Dendritic cell treated with granulocyte-macrophage colony-stimulating factor and Interleukin-4, amounts not matched to agents 40 ng/mL and 50 ng/mL, for 4 days (primary cell): Measurements from ENCODE around the gene ACAP2.
"Not testable (repeated sequence)": the region's sequence is repeated elsewhere in the genome, so short reads cannot be mapped to it uniquely, and the experiment has no call there.

ENCODE experiments used
- H3K27ac Mint-ChIP-seq: one replicate; pipeline ENCODE4 v1.8.0; 2022; ENCODE audit warnings: mild to moderate bottlenecking, mixed read lengths
- H3K27me3 Mint-ChIP-seq: one replicate; pipeline ENCODE4 v1.8.0; 2022; ENCODE audit warnings: mild to moderate bottlenecking, mixed read lengths
- H3K36me3 Mint-ChIP-seq: one replicate; pipeline ENCODE4 v1.8.0; 2022; ENCODE audit warnings: low read depth, mixed read lengths
- H3K4me1 Mint-ChIP-seq: one replicate; pipeline ENCODE4 v1.8.0; 2022; ENCODE audit warnings: low read depth, mixed read lengths
- H3K4me3 Mint-ChIP-seq: one replicate; pipeline ENCODE4 v1.8.0; 2022; ENCODE audit warnings: mild to moderate bottlenecking, moderate library complexity, mixed read lengths
- H3K9me3 Mint-ChIP-seq: one replicate; pipeline ENCODE4 v1.8.0; 2022; ENCODE audit warnings: mixed read lengths
- intact Hi-C: fragments of 100-400 bp; cut with micrococcal nuclease; formaldehyde crosslinking; loops from one replicate; pipeline ENCODE4 v1.15.0; 2022

Gene ACAP2

GRCh38 chr3:195388380-195388779, 54.4 kb downstream of the ACAP2 start:
- no peak overlapping the region for H3K4me3 Mint-ChIP-seq
- H3K9me3 Mint-ChIP-seq, result no peaks in the 10 kb centered on the region
- peaks cover 27% of the 10 kb centered on the region for H3K4me1 Mint-ChIP-seq
- intact Hi-C loops, result no loop called here
- peaks cover 31% of the 10 kb centered on the region for H3K36me3 Mint-ChIP-seq
- no peaks in the 10 kb centered on the region for H3K27me3 Mint-ChIP-seq
- H3K27ac Mint-ChIP-seq, result no peak overlapping the region

DNA sequence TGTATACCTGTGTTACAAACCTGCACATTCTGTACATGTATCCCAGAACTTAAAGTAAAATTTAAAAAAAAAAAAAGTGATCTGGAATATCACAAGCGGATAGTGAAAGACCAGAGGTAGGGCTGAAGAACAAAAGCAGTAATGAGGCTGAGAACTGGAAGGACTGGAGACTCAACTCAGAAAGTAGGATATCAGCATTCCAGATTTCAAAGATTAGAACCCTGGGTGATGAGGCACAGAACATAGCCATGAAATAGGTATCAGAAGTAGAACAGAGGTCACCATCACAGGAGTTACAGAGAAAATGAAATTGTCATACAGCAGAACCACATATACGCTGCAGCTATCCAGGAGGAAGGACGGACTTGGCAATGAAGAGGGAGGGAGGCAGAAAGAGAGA, 56.1 kb downstream of the ACAP2 start:
- intact Hi-C loops, result no loop called here
- peaks cover 34% of the 10 kb centered on the region for H3K4me1 Mint-ChIP-seq
- H3K27ac Mint-ChIP-seq, result no peak overlapping the region
- no peaks in the 10 kb centered on the region for H3K27me3 Mint-ChIP-seq
- no peak overlapping the region for H3K4me3 Mint-ChIP-seq
- H3K36me3 Mint-ChIP-seq, result peaks cover 44% of the 10 kb centered on the region
- H3K9me3 Mint-ChIP-seq, result no peaks in the 10 kb centered on the region

- H3K27me3 Mint-ChIP-seq, result no peaks in the 10 kb centered on the region
- H3K36me3 Mint-ChIP-seq, result peaks cover 48% of the 10 kb centered on the region
- peaks cover 34% of the 10 kb centered on the region for H3K4me1 Mint-ChIP-seq
- no peak overlapping the region for H3K4me3 Mint-ChIP-seq
- intact Hi-C loops, result no loop called here
- H3K27ac Mint-ChIP-seq, result peak overlapping the region; percentile 48
- no peaks in the 10 kb centered on the region for H3K9me3 Mint-ChIP-seq
Measured at GRCh38 chr3:195385526-195385925, 57.3 kb downstream of the ACAP2 start.

DNA sequence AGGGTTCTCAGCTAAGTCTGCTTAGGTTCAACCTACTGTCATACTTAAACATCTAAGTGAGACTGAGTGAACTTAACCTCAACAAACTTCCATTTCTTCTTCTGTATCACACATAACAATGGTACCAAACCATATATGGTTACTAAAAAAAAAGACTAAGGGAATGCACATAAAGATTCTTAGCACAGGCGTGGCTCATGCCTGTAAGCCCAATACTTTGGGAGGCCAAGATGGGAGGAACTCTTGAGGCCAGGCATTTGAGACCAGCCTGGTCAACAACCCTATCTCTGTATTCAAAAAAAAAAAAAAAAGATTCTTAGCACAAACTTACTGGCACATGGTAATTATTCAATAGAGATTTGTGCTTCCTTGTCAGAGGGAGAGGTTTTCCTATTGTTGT, 57.9 kb downstream of the ACAP2 start:
- Mint-ChIP-seq H3K9me3 (no peaks in the 10 kb centered on the region), H3K36me3 (peaks cover 49% of the 10 kb centered on the region), H3K4me1 (peaks cover 34% of the 10 kb centered on the region), H3K27ac (no peak overlapping the region), H3K27me3 (no peaks in the 10 kb centered on the region), H3K4me3 (no peak overlapping the region)
- intact Hi-C loops, result no loop called here

DNA sequence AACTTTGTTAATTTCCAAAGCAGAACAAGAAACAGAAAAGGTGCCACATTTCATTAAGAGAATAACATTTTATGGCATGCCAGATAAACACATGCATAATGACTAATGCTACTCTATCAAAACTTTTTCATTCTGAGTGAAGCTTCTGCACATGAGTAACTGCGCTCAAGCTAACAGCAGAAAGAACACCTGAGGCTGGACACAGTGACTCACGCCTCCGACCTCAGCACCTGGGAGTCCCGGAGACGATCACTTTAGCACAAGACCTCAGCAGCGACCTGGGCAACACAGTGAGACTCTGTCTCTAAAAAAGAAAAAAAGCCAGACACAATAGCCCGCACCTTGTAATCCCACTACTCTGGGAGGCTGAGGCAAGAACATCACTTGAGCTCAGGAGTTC, 70.6 kb downstream of the ACAP2 start:
- no peaks in the 10 kb centered on the region for H3K27me3 Mint-ChIP-seq
- intact Hi-C loops, result no loop called here
- H3K4me3 Mint-ChIP-seq, result no peak overlapping the region
- peaks cover 82% of the 10 kb centered on the region for H3K36me3 Mint-ChIP-seq
- H3K4me1 Mint-ChIP-seq, result no peaks in the 10 kb centered on the region
- H3K27ac Mint-ChIP-seq, result no peak overlapping the region
- H3K9me3 Mint-ChIP-seq, result no peaks in the 10 kb centered on the region

DNA sequence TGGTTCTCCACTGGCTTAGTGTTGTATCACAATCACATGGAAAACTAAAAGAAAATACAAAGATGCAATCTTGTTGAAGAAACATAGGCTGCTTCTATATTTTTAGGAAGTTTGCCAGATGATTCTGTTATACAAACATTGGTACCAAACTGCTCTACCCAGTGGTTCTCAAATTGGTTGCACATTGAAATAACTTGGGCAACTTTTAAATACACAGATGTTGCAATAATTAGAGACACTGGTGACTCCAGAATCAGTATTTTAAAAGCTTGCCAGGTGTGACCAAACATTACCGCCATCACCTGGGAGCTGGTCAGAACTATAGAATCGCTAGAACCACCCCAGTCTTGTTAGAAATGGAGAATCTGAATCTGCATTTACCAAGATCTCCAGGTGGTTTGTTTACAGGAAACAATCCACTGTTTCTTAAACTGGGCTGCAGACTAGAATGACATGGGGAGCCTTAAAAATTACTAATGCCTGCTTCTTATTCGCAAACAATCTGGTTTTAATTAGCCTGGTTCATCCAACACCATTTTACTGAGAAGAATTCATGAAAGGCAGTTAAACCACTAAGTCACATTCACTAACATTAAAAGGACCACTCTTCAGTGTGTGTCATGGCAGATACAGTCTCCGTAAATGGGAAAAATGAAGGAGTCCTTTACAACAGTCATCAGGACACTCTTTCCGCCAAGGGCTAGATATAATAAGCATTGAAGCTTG, 76.5 kb downstream of the ACAP2 start:
- Mint-ChIP-seq H3K27ac (no peak overlapping the region), H3K4me3 (no peak overlapping the region), H3K9me3 (no peaks in the 10 kb centered on the region), H3K36me3 (peaks cover 76% of the 10 kb centered on the region), H3K4me1 (no peaks in the 10 kb centered on the region), H3K27me3 (no peaks in the 10 kb centered on the region)
- intact Hi-C loops, result no loop called here

DNA sequence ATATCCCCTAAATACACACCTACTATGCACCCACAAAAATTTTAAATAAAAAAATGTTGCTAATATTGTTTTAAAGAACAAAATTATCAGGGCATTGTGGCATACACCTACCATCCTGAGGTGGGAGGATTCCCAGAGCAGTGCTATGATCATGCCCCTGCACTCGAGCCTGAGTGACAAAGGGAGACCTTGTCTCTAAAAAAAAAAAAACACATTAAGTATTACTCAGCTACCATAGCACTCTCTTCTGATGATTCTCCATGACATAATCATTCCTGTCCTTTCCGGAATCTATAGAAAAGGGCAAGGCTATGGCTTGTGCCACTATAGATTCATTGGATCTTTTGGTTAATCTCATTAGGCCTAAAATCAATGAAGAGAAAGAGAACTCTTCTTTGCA, 77.4 kb downstream of the ACAP2 start:
- Mint-ChIP-seq H3K36me3 (peaks cover 75% of the 10 kb centered on the region), H3K4me3 (no peak overlapping the region), H3K9me3 (no peaks in the 10 kb centered on the region), H3K27me3 (no peaks in the 10 kb centered on the region), H3K27ac (no peak overlapping the region), H3K4me1 (no peaks in the 10 kb centered on the region)
- intact Hi-C loops, result no loop called here

DNA sequence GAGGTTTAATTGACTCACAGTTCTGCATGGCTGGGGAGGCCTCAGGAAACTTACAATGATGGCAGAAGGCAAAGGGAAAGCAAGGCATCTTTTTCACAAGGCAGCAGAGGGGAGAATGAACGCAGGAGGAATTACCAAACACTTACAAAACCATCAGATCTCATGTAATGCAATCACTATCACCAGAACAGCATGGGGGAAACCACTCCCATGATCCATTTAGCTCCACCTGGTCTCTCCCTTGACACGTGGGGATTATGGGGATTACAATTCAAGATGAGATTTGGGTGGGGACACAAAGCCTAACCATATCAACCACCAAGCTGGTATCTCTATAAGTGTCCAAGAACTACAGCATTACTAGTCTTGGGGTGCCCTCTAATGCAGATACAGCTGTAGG, 85.0 kb downstream of the ACAP2 start:
- H3K9me3 Mint-ChIP-seq, H3K4me1 Mint-ChIP-seq, H3K27ac Mint-ChIP-seq, H3K4me3 Mint-ChIP-seq, H3K27me3 Mint-ChIP-seq, intact Hi-C loops: not testable (repeated sequence)
- peaks cover 76% of the 10 kb centered on the region for H3K36me3 Mint-ChIP-seq

GRCh38 chr3:195356151-195357086, 86.4 kb downstream of the ACAP2 start:
- Mint-ChIP-seq H3K36me3 (peaks cover 66% of the 10 kb centered on the region), H3K27me3 (no peaks in the 10 kb centered on the region), H3K4me1 (no peaks in the 10 kb centered on the region), H3K4me3 (no peak overlapping the region), H3K9me3 (no peaks in the 10 kb centered on the region), H3K27ac (no peak overlapping the region)
- intact Hi-C loops, result no loop called here

GRCh38 chr3:195354009-195354408, 88.8 kb downstream of the ACAP2 start:
- H3K27me3 Mint-ChIP-seq, H3K27ac Mint-ChIP-seq, intact Hi-C loops, H3K4me3 Mint-ChIP-seq, H3K9me3 Mint-ChIP-seq, H3K4me1 Mint-ChIP-seq: not testable (repeated sequence)
- H3K36me3 Mint-ChIP-seq, result peaks cover 72% of the 10 kb centered on the region

- intact Hi-C loops, result no loop called here
- H3K27ac Mint-ChIP-seq, result no peak overlapping the region
Measured at GRCh38 chr3:195352895-195353488, 89.8 kb downstream of the ACAP2 start.

DNA sequence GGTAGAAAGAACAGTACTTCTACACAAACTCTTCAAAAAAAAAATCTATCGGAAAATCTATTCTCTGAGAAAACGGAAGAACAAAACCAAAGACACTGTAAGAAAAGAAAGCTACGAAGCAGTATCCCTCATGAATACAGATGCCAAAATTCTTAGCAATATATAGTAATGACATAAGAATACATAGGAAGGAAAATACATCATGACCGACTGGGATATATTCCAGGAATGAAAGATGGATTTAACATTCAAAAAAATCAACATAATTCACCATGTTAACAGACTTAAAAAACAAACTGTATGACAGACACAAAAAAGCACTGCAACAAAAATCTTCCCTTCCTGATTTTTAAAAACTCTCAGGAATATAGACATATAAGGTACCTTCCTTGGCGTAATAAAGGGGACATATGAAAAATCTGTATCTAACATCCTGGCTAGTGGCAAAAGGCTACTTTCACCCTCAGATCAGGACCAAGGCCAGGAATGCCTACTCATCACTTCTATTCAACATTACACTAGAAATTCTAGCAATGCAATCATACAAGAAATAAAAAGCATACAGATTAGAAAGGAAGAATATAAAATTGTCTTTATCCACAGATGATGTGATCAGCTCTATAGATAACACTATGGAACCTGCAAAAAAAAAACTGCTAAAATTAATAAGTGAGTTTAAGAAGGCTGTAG, 94.2 kb downstream of the ACAP2 start:
- no peaks in the 10 kb centered on the region for H3K27me3 Mint-ChIP-seq

More at GRCh38 chr3:195352895-195353488, 89.8 kb downstream of the ACAP2 start:
- Mint-ChIP-seq H3K4me1 (no peaks in the 10 kb centered on the region), H3K4me3 (no peak overlapping the region), H3K9me3 (no peaks in the 10 kb centered on the region), H3K27me3 (no peaks in the 10 kb centered on the region), H3K36me3 (peaks cover 77% of the 10 kb centered on the region)

DNA sequence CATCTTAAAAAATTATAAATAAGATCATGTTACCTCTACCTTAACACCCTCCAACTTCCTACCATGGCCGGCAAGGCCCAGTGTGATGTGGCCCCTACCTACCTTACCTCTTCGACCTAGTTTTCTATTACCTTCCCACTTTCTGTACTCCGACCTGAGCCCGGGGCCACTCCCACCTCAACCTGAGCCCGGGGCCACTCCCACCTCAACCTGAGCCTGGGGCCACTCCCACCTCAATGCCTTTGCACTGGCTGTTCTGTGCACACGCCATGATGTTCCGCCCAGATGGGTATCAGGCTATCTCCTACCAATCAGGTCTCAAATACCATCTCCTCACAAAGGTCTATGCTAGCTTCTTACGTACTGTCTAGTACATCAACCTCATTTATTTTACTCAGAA, 105.1 kb downstream of the ACAP2 start:
- Mint-ChIP-seq H3K27ac (no peak overlapping the region), H3K4me1 (no peaks in the 10 kb centered on the region), H3K4me3 (no peak overlapping the region), H3K36me3 (peaks cover 84% of the 10 kb centered on the region), H3K27me3 (no peaks in the 10 kb centered on the region), H3K9me3 (no peaks in the 10 kb centered on the region)
- intact Hi-C loops, result loop anchor here (10.0 kb wide), 1 partner anchor 53 kb away; no protein-coding TSS in a partner anchor

More for the DNA sequence above, 94.2 kb downstream of the ACAP2 start:
- H3K36me3 Mint-ChIP-seq, result peaks cover 63% of the 10 kb centered on the region
- no peaks in the 10 kb centered on the region for H3K4me1 Mint-ChIP-seq
- intact Hi-C loops, result no loop called here
- no peaks in the 10 kb centered on the region for H3K9me3 Mint-ChIP-seq
- no peak overlapping the region for H3K27ac Mint-ChIP-seq
- no peak overlapping the region for H3K4me3 Mint-ChIP-seq
